Neural progenitor cell (in vitro differentiated cells): ENCODE results near the gene SMAP2. TPM values are rescaled to one million over a fixed set of nuclear protein-coding genes. Genes with fewer than 3 reads are reported as not detected.

Source experiments
- DNase-seq: peaks from one replicate; pipeline ENCODE4 v3.0.0-alpha.2; 2016; ENCODE audit warnings: low spot score
- H2AFZ ChIP-seq: fragments of 200-600 bp; sonication (generic); replicated peaks from 2 replicates; pipeline ENCODE4 v1.6.1; 2016; ENCODE audit warnings: antibody characterized with exemption
- H3F3A ChIP-seq: fragments of 200-600 bp; sonication (generic); 2 replicates; pipeline ENCODE4 v1.6.1; 2016; ENCODE audit warnings: antibody characterized with exemption, low read depth
- H3K27ac ChIP-seq: fragments of 200-600 bp; sonication (generic); 2 replicates; pipeline ENCODE4 v1.5.1; 2016; ENCODE audit warnings: mild to moderate bottlenecking
- H3K27me3 ChIP-seq: fragments of 200-600 bp; sonication (generic); 2 replicates; pipeline ENCODE4 v1.6.1; 2016; ENCODE audit warnings: mild to moderate bottlenecking, moderate library complexity
- H3K36me3 ChIP-seq: fragments of 200-600 bp; sonication (generic); 2 replicates; pipeline ENCODE4 v1.5.1; 2016
- H3K4me1 ChIP-seq: fragments of 200-600 bp; sonication (generic); 2 replicates; pipeline ENCODE4 v1.6.1; 2016; ENCODE audit warnings: mixed run types
- H3K4me2 ChIP-seq: fragments of 200-600 bp; sonication (generic); 2 replicates; pipeline ENCODE4 v1.6.1; 2016
- H3K4me3 ChIP-seq: fragments of 200-600 bp; sonication (generic); 2 replicates; pipeline ENCODE4 v1.5.1; 2016
- H3K79me2 ChIP-seq: fragments of 200-600 bp; sonication (generic); 2 replicates; pipeline ENCODE4 v1.6.1; 2016; ENCODE audit warnings: low read depth
- H3K9ac ChIP-seq: fragments of 200-600 bp; sonication (generic); 2 replicates; pipeline ENCODE4 v1.6.1; 2016
- H3K9me3 ChIP-seq: fragments of 200-600 bp; sonication (generic); 2 replicates; pipeline ENCODE4 v1.5.1; 2016; ENCODE audit warnings: low read depth
- H4K20me1 ChIP-seq: fragments of 200-600 bp; sonication (generic); 2 replicates; pipeline ENCODE4 v1.6.1; 2016; ENCODE audit warnings: low read depth
- H3K27ac Mint-ChIP-seq: 3 replicates; pipeline ENCODE4 v1.8.0; 2021; ENCODE audit warnings: mixed read lengths
- H3K27me3 Mint-ChIP-seq: 2 replicates; pipeline ENCODE4 v1.8.0; 2022; ENCODE audit warnings: low read depth, mild to moderate bottlenecking, inconsistent platforms, moderate library complexity, mixed read lengths; ENCODE audit not compliant: insufficient read depth
- H3K36me3 Mint-ChIP-seq: 3 replicates; pipeline ENCODE4 v1.8.0; 2021; ENCODE audit warnings: mixed read lengths
- H3K4me1 Mint-ChIP-seq: 3 replicates; pipeline ENCODE4 v1.8.0; 2021; ENCODE audit warnings: mixed read lengths
- H3K4me3 Mint-ChIP-seq: 3 replicates; pipeline ENCODE4 v1.8.0; 2021; ENCODE audit warnings: mild to moderate bottlenecking, moderate library complexity, mixed read lengths
- H3K9me3 Mint-ChIP-seq: 3 replicates; pipeline ENCODE4 v1.8.0; 2020; ENCODE audit warnings: mixed read lengths
- CTCF ChIP-seq: fragments of 200-600 bp; sonication (generic); IDR thresholded peaks from 2 replicates; pipeline ENCODE4 v1.5.1; 2017; ENCODE audit warnings: antibody characterized with exemption, mild to moderate bottlenecking
- EZH2 ChIP-seq: fragments of 200-600 bp; sonication (generic); IDR thresholded peaks from 2 replicates; pipeline ENCODE4 v1.6.1; 2017; ENCODE audit warnings: antibody characterized with exemption, mild to moderate bottlenecking, moderate library complexity
- EZH2phosphoT487 ChIP-seq: fragments of 200-600 bp; sonication (generic); IDR thresholded peaks from 2 replicates; pipeline ENCODE4 v1.6.1; 2017; ENCODE audit warnings: antibody characterized with exemption
- total RNA-seq: library from RNA; depleted of rRNA; stranded (reverse); fragments of >200 nt; gene quantifications from 2 replicates; pipeline ENCODE4 v1.2.3, GENCODE V29; 2015; ENCODE audit warnings: low replicate concordance

SMAP2 gene
- total RNA-seq, 1 donor from 2014 or later: 9.4 TPM

DNA sequence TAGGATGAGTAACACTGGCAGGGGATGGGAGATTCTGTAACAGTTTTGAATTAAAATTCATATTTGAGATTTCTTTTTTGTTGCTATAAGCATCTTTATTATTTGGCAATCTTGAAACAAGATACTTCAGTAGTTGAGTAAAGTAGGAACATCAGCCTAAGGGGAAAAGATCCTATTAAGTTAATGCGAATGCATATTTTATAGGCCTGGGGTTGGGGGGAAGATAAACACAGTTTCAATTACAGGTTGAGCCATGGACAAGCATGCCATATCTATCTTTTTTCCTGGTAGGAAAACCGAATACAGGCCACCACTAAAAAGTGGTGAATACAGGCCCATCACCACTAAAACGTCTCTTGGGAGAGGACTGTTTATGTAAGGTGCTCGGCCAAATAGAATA is 32.3 kb downstream of the SMAP2 start:
- Histone ChIP-seq H3K79me2 (no peaks in the 10 kb centered on the region), H3K9me3 (no peaks in the 10 kb centered on the region), H2AFZ (no peak overlapping the region), H3K36me3 (no peaks in the 10 kb centered on the region), H3K27ac (no peak overlapping the region), H3K27me3 (no peaks in the 10 kb centered on the region), H3K4me3 (no peak overlapping the region), H3K4me2 (no peak overlapping the region), H3K4me1 (peaks cover 3% of the 10 kb centered on the region), H3F3A (no peaks in the 10 kb centered on the region), H3K9ac (no peak overlapping the region), H4K20me1 (no peaks in the 10 kb centered on the region)
- Mint-ChIP-seq H3K4me1 (no peaks in the 10 kb centered on the region), H3K4me3 (no peak overlapping the region), H3K27me3 (no peaks in the 10 kb centered on the region), H3K27ac (no peak overlapping the region), H3K9me3 (no peaks in the 10 kb centered on the region), H3K36me3 (peaks cover 5% of the 10 kb centered on the region)
- no peak for TF ChIP-seq EZH2phosphoT487
- no peak for TF ChIP-seq EZH2
- no peak for TF ChIP-seq CTCF
- no peak for DNase-seq

GRCh38 chr1:40407453-40407852 is 33.9 kb downstream of the SMAP2 start:
- no peaks in the 10 kb centered on the region for H3K9me3 Mint-ChIP-seq
- DNase-seq: no peak
- no peak for TF ChIP-seq CTCF
- no peak for TF ChIP-seq EZH2
- no peak for TF ChIP-seq EZH2phosphoT487
- H3K27ac Mint-ChIP-seq: no peak overlapping the region
- Histone ChIP-seq H3F3A (no peaks in the 10 kb centered on the region), H3K4me2 (no peak overlapping the region), H3K27me3 (no peaks in the 10 kb centered on the region), H3K27ac (no peak overlapping the region), H3K9ac (no peak overlapping the region), H4K20me1 (no peaks in the 10 kb centered on the region), H3K36me3 (no peaks in the 10 kb centered on the region), H3K9me3 (no peaks in the 10 kb centered on the region), H2AFZ (no peak overlapping the region), H3K79me2 (no peaks in the 10 kb centered on the region), H3K4me1 (peaks cover 3% of the 10 kb centered on the region), H3K4me3 (no peak overlapping the region)
- H3K4me3 Mint-ChIP-seq: no peak overlapping the region
- H3K36me3 Mint-ChIP-seq: peaks cover 7% of the 10 kb centered on the region
- no peaks in the 10 kb centered on the region for H3K4me1 Mint-ChIP-seq
- H3K27me3 Mint-ChIP-seq: no peaks in the 10 kb centered on the region

DNA sequence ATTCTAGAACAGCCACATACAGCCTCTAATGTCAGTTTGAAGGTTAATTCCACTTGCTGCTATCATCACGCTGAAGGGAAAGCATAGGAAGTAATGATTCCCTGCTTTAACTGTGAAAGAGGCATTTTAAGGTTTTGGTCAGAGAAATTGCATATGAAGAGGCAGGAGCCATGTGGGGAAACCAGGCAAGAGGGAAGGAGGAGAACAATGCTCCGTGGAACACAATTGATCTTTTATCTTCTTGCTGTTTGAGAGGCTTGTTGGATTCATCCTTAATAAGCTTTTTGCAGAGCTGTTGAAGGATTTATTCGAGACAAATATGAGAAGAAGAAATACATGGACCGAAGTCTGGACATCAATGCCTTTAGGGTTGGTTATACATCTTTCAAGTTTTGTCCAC is 35.9 kb downstream of the SMAP2 start:
- H3K27ac ChIP-seq: no peak overlapping the region
- H3K4me1 Mint-ChIP-seq: no peaks in the 10 kb centered on the region
- H3K79me2 ChIP-seq: no peaks in the 10 kb centered on the region
- no peak overlapping the region for H3K4me3 ChIP-seq
- H3K4me1 ChIP-seq: peaks cover 3% of the 10 kb centered on the region
- H3K4me3 Mint-ChIP-seq: no peak overlapping the region
- H3K27me3 Mint-ChIP-seq: no peaks in the 10 kb centered on the region
- H3F3A ChIP-seq: no peaks in the 10 kb centered on the region
- TF ChIP-seq EZH2phosphoT487 (no peak), CTCF (no peak), EZH2 (no peak)
- DNase-seq: no peak
- H3K9me3 Mint-ChIP-seq: no peaks in the 10 kb centered on the region
- peak overlapping the region; percentile 21 for H3K9ac ChIP-seq
- no peaks in the 10 kb centered on the region for H3K36me3 ChIP-seq
- no peaks in the 10 kb centered on the region for H4K20me1 ChIP-seq
- H3K27ac Mint-ChIP-seq: no peak overlapping the region
- no peak overlapping the region for H2AFZ ChIP-seq
- no peak overlapping the region for H3K4me2 ChIP-seq
- no peaks in the 10 kb centered on the region for H3K27me3 ChIP-seq
- no peaks in the 10 kb centered on the region for H3K9me3 ChIP-seq
- peaks cover 12% of the 10 kb centered on the region for H3K36me3 Mint-ChIP-seq
